Ramos (cell line): ENCODE results near the gene TACC3.

Source experiments
- in situ Hi-C: fragments of 300-500 bp; cut with MboI; formaldehyde crosslinking; loops from one replicate; pipeline ENCODE4 v1.14.3; 2022; ENCODE audit warnings: low sequenced_read_pairs; ENCODE audit not compliant: unreplicated experiment

Gene TACC3

DNA sequence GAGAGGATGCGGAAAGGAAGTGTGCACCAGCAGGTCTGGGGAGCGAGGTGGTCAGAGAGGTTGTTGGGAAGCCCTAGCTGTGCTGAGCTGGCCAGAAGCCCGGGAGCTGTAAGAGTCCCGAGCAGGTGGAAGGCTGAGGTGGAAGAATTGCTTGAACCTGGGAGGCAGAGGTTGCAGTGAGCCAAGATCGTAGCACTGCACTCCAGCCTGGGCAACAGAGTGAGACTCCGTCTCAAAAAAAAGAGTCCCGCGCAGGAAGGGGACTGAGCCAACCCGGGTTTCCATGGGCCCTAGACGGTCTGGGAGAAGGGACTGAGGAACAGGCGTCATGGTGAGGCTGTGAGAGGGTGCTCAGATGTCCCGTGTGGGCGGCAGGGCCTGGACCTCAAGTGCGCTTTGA is 59.1 kb downstream of the TACC3 start:
- in situ Hi-C loops, result loop anchor here (25.0 kb wide), 1 partner anchor 407 kb away; no protein-coding TSS in a partner anchor

DNA sequence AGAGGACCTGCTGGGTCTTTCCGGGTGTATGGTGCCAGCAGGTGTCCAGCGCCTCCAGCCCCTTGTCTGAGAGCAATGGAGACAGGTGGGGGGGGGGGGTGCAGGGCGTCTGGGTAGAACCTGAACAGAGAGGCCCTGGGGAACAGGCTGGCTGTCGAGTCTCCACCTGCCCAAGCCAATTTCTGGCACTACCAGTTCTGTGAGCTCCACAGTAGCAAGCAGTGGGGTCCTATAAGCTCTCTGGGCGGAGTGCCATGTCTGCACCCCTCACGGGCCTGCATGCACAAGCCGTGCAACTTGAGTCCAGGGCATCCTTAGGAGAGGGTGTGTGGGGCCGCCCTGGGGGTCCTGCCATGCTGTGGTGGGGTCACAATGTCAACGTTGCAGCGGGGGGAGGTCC is 61.7 kb downstream of the TACC3 start:
- in situ Hi-C loops, result loop anchor here (25.0 kb wide), 1 partner anchor 404 kb away; no protein-coding TSS in a partner anchor

DNA sequence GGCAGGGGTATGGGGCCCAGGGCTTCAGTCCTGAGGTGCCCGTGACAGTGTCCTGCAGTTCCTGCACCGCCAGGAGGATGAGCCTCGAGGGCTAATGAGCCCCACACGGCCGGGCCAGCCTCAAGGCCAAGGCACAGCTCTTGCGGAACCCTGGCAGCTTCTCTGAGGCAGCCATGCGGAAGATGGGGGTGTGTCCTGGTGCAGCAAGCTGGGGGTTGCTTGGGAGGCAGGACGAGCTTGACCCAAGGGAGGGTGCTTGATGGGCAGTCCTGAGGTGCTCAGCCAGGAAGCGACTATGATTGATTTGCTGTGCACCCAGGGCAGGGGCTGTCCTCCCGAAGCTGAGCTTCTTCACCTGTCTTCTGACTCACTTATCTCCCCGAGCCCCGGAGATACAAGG is 62.6 kb downstream of the TACC3 start:
- in situ Hi-C loops, result loop anchor here (25.0 kb wide), 1 partner anchor 403 kb away; no protein-coding TSS in a partner anchor

DNA sequence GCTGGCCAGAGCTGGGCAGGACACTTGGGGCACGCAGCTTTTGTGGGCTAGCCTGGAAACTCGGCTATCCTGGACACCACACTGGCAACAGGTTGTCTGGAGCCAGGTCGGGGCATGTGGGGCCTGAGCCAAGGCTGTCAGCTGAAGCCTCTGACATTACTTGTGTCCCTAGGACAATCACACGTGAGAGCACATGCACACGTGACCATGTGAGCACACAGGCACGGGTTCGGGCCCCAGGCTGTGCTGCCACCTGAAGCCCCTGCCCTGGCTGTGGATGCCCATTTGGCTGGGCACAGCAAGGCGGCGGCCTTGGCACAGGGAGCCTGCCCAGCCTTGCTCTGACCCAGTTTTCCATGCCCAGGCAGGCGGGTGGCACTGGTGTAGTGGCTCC is 63.1 kb downstream of the TACC3 start:
- in situ Hi-C loops, result loop anchor here (25.0 kb wide), 1 partner anchor 403 kb away; no protein-coding TSS in a partner anchor

DNA sequence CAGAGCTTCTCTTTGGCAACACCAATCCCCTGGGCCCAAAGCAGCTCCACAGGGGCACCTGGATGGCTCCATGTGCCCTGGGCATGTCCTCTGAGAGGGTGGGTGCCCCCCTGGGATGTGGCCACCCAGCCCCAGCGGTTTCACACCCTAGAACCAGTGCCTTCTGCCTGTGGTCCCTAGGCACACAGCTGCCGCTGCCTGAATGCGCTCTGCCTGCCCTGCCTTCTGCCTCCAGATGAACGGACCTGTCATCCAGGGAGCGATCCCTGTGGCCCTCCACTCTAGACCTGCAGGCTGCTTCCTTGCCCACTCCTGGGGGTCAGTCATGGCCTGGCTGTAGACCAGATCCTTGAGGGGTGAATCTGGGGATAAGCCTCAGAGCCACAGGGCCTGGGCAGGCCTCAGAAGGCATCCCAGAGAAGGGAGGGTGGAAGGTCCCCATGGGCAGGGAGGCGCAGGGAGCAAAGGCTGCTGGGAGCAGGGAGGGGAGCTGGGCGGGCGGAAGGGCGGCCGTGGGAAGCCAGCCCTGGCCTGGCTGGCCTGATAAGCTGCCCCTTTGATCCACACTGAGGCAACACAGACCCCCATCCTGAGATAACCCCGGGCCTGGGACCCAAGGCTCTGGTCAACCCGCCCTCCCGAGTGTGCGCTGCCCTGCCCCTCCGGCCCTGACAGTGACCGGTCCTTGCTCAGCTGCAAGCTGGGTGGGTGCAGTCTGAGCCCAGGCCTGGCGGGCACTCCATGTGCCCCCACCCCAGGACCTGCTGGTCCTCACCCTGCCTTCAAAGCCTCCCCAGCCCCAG is 63.7 kb downstream of the TACC3 start:
- in situ Hi-C loops, result loop anchor here (25.0 kb wide), 1 partner anchor 402 kb away; no protein-coding TSS in a partner anchor

DNA sequence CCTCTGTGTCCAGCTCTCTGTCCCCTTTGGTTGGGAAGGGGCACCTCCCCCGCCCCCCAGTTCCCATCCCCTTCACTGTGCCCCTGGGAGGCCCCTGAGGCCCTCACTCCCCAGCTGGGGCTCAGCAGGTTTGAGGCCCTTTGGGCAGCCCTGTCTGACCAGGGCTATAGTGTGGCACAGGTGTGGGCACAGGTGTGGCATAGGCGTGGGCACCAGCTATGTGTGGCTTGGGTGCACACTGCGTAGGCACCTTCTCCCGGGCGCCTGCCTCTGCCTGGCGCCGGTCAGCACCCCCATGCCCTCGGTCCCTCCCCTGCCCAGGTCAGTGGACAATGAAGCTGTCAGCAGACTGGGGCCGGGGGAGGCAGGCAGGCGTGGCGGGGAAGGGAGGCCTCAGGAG is 64.3 kb downstream of the TACC3 start:
- in situ Hi-C loops, result loop anchor here (25.0 kb wide), 1 partner anchor 402 kb away; no protein-coding TSS in a partner anchor

DNA sequence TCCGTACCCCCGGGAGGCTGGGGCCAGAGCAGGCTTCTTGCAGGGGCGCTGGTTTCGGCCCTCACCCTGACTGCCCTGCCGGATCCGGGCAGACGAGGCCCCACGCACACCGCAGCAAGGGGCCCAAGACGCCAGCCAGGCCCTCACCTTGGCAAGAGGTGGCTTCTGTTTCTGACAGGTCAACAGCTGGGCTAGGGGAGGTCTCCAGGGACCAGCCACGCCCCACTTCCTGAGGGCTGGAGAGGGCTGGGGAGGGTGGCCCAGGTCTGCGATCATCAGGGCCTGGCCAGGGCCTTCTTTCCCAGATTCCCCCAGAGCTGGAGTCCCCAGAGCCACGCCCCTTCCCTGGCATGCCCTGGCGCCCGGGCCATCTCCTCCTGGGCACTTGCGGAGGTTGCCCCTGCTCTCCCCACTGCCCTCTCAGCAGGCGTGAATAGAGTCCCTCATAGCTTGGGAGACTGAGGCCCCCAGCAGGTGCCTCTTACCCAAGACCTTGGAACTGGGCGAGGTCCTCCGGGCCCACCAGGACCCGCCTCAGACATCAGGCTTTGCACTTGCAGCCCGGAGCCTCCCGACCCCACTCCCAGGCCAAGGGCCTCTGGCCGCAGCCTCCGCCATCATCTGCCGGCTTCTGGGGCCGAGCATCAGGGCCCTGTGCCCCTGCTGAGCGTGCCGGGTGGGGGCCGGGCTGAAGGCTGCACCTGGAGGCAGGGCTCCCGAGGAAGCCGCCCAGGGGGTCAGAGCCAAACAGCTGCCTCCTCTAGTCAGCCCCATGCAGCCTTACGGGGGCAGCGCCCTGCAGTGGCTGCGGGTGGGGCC is 65.4 kb downstream of the TACC3 start:
- in situ Hi-C loops, result loop anchor here (25.0 kb wide), 1 partner anchor 401 kb away; no protein-coding TSS in a partner anchor

DNA sequence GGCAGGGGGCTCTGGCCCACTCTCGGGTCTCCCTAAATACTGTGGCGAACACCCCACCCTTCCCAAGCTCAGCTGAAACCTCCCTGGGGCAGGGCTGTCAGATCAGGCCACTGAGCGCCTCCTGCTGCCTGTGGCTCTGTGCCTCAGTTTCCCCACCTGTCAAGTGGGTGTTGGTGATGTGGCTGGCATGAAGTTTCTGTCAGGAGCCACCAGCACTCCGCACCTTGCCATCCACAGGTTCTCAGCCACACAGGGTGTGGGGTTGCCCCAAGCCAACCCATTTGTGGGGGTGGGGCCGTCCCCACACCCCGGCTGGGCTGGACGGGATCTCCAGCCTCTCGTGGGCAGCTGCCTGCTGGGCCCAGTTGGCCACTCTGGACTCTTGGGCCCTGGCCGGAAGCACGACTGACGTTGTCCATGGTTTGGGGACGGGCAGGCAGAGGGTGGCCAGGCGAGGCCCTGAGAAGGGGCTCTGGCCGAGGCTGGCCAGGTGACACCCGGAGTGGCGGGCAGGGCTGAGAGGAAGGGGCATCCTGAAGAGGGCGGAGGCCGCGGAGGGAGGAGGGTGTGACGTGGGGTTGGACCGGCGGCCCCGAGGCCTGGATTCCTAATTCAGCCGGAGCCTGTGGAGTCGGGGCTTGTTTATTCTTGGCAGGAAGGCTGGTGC is 66.2 kb downstream of the TACC3 start:
- in situ Hi-C loops, result loop anchor here (25.0 kb wide), 1 partner anchor 400 kb away; no protein-coding TSS in a partner anchor

DNA sequence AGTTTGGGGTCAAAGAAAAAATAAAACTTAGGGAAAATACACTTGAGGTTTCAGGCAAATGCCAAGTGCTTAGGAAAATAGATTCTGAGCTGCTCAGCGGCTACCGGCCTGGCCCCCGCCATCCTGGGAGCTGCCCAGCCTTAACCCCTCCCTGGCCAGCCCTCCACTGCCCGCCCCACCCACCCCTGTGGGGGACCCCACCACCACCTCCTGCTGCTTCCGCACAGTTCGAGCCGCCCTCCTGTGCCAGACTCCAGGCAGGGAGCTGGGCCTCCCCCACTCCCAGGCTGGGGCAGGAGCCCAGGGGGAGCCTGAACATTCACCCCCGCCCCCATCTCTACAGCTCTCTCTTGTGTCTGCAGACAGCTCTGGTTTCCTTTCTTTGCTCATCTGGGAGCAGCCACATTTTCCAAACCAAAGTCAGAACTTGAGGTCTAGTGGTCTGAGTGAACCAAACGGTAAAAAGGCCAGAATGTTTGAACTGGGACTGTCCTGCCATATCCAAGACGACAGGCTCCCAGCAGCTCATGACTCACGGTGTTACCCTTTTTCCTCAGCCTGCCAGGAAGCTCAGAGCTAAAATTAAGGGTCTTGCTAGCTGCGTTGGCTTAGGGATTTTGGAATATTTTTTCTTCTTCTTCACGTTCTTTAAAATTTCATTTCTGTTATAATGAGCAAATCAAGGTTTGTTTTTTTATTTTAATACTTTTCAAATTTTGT is 67.1 kb downstream of the TACC3 start:
- in situ Hi-C loops, result loop anchor here (25.0 kb wide), 1 partner anchor 399 kb away; no protein-coding TSS in a partner anchor

DNA sequence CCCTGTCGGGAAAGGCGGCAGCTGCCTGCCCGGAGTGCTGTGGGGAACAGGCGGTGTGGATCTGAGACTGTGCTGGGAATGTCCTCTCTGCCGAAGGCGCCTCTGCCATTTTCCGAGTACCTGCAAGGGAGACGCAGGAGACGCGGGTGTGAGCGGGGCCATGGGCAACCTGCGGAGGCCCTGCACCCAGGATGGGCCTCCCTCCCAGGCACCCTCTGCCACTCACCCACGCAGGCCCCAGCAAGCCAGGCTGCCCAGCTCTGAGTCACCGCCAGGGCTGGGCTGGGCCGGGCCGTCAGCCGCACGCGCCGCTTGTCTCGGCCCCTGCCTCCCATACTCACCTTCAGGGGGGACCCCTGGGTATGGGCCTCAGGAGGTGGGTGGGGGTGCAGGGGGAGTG is 68.2 kb downstream of the TACC3 start:
- in situ Hi-C loops, result loop anchor here (25.0 kb wide), 1 partner anchor 398 kb away; no protein-coding TSS in a partner anchor

DNA sequence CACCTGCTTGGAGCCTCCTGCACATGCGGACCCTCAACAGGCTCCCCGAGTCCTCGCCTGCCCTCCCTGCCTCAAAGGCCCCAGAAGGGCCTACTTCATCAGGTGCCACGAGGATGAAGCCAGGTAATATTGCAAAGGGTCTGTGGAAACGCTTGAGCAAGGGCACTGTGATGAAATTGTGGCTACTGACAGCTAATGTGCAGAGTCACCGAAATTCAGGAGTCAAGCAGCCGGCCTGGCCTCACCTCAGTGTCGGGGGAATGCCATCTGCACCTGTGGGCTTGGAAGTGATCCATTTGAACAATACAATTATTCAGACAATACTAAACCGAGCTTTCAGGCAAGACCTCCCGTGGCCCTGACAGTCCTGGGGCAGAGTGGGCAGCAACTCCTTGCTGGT is 68.7 kb downstream of the TACC3 start:
- in situ Hi-C loops, result loop anchor here (25.0 kb wide), 1 partner anchor 397 kb away; no protein-coding TSS in a partner anchor

DNA sequence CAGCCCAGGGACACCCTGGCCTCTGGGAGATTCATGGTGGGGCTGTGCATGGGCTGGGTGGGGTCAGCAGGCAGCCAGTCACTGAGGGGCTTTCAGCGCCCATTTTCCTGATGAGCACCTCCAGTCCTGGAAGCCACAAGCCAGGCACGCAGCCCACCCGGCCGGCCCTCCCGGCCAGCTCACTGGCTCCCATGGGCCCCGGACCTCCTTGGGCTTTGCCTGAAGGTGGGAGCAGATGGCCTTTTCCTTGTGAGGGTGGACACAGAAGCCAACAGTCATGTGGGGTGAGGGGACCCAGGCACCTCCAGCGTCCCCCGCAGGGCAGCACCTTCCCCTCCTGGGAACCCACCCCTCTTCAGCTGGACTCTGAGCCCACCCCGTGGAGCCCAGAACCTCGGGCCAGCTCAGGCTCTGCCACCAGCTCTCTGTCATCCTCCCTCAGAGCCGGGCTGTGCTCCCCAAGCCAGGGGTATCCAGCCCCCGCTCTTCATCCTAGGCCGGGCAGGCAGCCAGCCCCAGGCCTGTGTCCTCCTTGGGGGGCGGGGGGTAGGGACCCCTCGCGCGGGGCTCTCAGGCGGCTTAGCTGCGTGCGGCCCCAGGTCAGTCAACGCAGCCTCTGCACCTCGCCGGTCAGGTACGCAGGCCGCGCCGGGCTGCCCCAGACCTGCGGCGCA is 71.0 kb downstream of the TACC3 start:
- in situ Hi-C loops, result loop anchor here (25.0 kb wide), 1 partner anchor 395 kb away; no protein-coding TSS in a partner anchor

DNA sequence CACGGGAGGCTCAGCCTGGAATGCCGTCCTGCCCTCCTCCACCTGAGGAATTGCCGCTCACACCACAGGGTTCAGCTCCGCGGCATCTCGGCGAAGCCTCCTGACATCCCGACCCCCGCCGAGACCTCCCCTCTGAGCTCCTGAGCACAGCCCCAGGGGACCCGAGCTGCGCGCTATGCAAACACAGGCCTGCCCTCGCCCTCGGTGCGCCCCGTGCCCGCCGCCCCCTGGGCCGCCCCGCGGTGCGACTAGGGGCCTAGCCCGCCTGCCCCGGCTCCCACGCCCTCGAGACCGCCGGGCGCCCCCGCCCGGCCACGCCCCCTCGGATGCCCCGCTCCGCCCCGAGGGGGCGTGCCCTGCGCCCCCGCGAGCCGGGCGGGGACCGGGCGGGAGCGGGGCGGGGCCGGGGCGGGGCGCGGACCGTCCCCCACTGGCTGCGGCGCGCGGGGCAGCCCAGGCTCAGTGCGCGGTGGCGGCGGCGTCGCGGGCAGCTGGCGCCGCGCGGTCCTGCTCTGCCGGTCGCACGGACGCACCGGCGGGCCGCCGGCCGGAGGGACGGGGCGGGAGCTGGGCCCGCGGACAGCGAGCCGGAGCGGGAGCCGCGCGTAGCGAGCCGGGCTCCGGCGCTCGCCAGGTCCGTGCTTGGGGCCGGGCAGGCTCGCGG is 71.6 kb downstream of the TACC3 start, which contains the start of gene FGFR3:
TSS of gene FGFR3 (plus strand) at position 462 of the 664 bp plus-strand sequence. CDS start 642 bp downstream, outside the sequence.
- in situ Hi-C loops, result loop anchor here (25.0 kb wide), 1 partner anchor 394 kb away; no protein-coding TSS in a partner anchor

DNA sequence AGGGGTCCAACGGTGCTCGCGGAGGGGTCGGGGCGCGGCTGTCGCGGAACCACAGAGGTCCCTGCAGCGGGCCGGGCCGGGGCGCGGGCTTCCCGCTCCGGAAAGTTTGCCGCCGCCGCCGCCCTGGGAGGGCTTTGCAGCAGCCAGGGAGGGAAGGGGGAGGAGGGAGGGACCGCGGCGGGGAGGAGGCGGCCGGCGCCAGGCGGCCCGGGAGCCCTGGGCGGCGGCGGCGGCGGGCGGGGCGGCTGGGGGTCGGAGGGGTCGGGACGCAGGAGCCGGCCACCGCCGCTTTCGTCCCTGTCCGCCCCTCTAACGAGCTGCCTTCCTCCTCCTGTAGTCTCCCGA is 72.1 kb downstream of the TACC3 start:
- in situ Hi-C loops, result loop anchor here (25.0 kb wide), 1 partner anchor 394 kb away; no protein-coding TSS in a partner anchor

DNA sequence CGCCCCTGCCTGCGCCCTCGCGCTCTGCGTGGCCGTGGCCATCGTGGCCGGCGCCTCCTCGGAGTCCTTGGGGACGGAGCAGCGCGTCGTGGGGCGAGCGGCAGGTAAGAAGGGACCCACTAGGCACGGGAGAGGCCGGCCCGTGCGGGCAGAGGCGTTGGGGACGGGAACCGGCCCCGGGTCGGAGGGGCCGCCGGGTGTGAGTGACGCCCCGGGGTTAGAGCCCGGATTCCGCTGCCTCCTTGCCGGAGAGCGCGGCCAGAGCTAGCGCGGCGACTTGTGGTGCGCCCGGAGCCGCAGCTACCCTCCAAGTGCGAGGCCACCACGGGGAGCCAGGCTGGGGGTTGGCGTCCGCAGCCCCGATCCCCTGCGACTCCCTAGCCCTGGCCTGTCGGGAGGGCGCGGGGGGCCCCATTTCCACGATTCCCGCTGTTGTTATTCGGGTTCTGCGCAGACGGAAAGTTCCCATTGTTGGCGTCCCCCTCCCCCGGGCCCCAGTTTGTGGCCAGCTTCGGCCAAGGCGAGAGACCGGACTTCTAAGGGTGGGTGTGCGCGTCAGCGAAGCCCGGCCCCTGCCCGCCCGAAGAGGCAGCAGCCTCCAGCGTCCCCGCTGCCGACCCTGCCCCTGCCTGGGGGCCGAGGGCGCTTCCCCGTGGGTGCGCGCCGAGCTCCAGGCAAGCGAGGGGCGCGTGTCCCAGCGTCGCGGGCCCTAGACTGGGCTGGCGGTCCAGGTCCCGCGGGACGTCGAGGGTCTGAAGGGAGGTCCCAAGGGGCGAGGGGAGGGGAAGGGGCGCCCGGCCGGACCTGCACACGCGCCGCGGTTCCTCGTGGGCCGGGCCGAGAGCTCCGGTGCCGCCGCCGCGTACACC is 72.9 kb downstream of the TACC3 start:
- in situ Hi-C loops, result loop anchor here (25.0 kb wide), 1 partner anchor 393 kb away; no protein-coding TSS in a partner anchor
